22Rv1 (cell line): Measurements from ENCODE around the gene SMAD3.

Source experiments
- H3K27ac ChIP-seq: fragments of 450-650 bp; 2 replicates; pipeline ENCODE4 v1.5.1; 2017
- CTCF ChIP-seq: fragments of 450-650 bp; IDR thresholded peaks from 2 replicates; pipeline ENCODE4 v1.5.1; 2017; ENCODE audit warnings: mild to moderate bottlenecking
- ZFX ChIP-seq: fragments of 450-650 bp; IDR thresholded peaks from 2 replicates; pipeline ENCODE4 v1.6.1; 2017; ENCODE audit warnings: antibody characterized with exemption, borderline replicate concordance

The SMAD3 gene

GRCh38 chr15:67114046-67114445 lies 48.6 kb downstream of the SMAD3 start:
- no peak overlapping the region for H3K27ac ChIP-seq
- TF ChIP-seq CTCF (no peak), ZFX (no peak)

DNA sequence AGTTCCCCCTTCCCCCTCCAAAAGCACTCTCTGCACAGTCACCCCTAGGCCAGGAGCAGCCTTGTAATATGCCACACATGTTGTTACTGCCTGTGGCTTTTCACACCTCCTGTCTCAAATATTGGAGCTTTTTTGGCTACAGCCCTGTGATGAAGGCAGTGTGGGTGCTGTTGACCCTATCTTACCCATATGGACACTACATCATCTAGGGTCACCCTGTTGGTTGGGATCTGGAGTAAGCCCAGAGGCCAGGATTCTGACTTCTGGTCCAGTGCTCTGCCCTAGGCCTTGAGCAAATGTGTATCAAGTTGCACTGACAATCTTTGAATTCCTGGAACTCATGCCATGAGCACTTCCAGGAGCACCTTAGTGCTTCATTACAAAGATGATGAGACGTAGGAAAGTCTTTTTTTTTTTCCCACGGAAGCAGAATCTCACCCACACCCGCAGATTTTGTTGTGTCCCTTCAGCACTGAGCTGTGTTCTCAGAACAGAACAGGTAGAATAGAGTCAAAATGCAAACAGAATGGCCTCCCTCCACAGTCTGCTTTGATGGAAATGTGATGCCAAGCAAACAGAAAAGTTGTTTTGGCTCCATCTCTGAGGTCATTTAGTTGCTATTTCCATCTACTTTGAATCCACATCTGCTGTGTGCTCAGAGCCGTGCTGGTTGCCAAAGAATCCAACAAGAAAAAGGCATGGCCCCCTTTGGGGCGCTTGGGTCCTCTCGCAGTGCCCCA lies 49.6 kb downstream of the SMAD3 start:
- TF ChIP-seq CTCF: no peak
- no peak for TF ChIP-seq ZFX
- H3K27ac ChIP-seq: no peak overlapping the region

DNA sequence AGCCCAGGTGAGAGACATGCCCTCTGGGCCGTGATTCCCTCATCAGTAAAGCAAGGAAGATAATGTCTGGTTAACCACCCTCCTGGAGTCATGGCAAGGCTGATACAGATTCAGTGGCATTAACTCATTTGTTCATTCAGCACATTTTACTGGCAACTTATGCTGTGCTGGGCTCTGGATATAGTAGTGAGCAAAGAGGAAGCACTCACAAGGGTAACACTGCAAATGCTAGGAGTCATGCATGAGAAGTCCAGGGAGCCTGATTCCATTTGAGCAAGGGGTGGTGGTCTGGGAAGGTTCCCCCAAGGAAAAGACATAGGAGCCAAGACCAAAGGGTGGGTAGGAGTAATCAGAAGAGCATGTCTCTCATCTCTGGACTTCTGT lies 50.2 kb downstream of the SMAD3 start:
- TF ChIP-seq ZFX (no peak), CTCF (no peak)
- no peak overlapping the region for H3K27ac ChIP-seq

DNA sequence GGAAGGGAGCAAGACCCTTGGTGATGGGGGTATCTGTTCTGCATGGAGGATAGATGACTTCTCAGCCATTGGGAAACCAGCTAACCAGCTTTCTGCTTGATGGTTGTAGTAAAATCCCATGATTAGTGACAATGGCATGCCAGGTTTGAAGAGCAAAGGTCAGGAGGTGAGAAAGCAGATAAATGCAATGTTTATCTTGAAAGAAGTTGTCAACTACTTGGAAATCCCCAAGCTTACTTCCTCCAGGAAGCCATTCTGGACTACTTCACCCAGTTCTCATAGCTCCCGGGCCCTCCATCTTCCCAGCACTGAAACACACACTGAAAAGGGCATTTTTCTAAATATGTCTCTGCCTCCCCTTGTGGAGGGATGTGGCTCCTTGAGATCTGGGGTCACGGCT lies 51.3 kb downstream of the SMAD3 start:
- H3K27ac ChIP-seq: no peak overlapping the region
- TF ChIP-seq ZFX (no peak), CTCF (no peak)

DNA sequence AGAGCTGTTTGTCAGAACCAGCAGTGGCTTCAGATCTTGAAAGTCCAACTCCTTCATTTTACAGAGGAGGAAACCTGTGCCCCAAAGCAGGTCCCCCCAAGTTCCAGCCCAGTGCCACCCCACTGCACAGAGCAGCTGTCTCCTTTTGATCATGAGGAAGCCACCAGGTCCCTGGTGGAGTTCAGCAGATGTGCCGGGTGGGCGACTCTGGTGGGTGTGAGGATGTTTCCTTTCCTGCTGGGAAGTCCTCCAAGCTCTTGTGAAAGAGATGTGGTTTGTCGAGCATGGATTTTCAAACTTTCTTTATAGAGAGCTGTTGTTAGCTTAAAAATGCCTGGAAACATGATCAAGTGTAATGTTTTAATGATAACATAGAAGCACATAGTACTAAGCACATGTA lies 52.0 kb downstream of the SMAD3 start:
- no peak overlapping the region for H3K27ac ChIP-seq
- TF ChIP-seq ZFX (no peak), CTCF (no peak)

DNA sequence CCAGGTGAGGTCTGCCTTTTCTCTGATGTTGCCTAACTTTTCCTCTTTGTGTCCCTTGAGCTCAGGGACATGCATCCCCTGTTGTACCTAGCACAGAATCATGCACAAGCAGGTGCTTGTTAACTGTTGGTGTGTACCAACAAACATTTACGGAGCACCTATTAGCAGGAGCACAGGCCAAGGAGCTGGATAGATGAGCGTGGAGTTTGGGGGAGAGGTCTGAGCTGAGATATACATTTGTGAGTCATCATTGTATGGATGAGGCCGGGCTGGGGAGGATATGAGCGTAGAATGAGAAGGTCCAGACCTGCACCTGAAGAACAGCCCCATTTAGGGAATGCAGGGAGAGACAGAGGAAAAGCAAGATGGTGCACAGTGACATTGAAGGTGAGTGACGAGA lies 53.4 kb downstream of the SMAD3 start:
- H3K27ac ChIP-seq: no peak overlapping the region
- TF ChIP-seq ZFX (no peak), CTCF (no peak)

DNA sequence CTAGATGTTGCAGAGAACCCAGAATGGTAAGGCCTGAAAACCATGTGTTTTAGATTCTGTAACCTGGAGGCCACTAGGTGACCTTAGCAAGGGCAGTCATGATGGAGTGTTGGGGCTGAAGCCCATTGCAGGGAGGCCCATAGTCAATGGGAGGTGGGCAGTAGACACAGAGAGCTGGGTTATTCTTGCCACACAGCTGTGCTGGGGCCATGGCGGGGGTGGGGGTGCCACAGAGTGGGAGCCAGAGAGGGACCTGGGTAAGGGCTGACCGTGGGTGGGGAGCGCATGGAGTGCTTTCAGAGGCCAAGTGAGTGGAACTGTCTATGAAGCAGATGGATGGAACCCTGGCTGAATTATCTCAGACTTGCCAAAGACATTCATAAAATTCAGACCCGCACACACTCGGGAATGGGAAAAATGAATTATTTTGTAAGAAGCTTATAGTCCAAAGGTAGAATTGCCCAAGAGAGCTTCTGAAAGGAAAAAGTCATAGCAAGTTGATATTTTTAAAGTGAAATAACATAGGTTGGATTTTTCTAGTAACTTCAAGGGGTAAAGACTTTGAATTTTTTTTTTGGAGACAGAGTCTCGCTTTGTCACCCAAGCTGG lies 53.9 kb downstream of the SMAD3 start:
- no peak overlapping the region for H3K27ac ChIP-seq
- no peak for TF ChIP-seq ZFX
- TF ChIP-seq CTCF: no peak
